ENCODE data around the gene PDE7B.

DNA sequence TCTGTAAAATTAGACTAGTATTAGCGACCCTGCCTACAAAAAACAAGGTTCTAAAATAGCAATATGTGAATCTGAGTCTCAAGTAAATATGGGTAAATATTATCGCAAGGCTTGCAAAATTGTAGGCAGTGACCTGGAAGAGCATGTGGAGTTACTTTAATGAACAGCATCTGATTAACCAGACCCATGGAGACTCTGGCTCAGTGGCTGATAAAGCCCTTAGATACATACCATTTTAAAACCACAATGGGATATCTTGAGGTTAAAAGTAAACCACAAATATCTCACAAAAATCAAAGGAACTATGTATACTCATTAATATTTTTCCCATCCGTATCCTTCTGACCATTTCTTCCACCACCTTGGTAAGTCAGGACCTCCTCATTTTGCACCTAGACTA is 211.6 kb downstream of the PDE7B start:
- TF ChIP-seq POLR2A (IDR thresholded peaks at IDR 0.05; ENCODE audit: low read depth, low read length), result no peak
- TF ChIP-seq TAF1 (IDR thresholded peaks at IDR 0.05; ENCODE audit: low read depth, low read length), result no peak
